NT2/D1 (cell line): ENCODE measurements around the gene STXBP6.

ENCODE experiments used
- DNase-seq: peaks from one replicate; pipeline ENCODE4 v3.0.0-alpha.2; 2011; ENCODE audit warnings: low read depth, low spot score
- H3K27me3 ChIP-seq: 2 replicates; pipeline ENCODE4 v1.6.0; 2011; ENCODE audit warnings: mild to moderate bottlenecking; ENCODE audit not compliant: insufficient read length, insufficient read depth
- H3K36me3 ChIP-seq: 2 replicates; pipeline ENCODE4 v1.6.1; 2011; ENCODE audit warnings: mild to moderate bottlenecking, low read length, mixed read lengths; ENCODE audit not compliant: insufficient read depth, insufficient read length
- H3K4me1 ChIP-seq: 2 replicates; pipeline ENCODE4 v1.5.1; 2011; ENCODE audit not compliant: insufficient read depth, insufficient read length
- H3K4me3 ChIP-seq: 2 replicates; pipeline ENCODE4 v1.5.1; 2011; ENCODE audit warnings: low read depth; ENCODE audit not compliant: insufficient read length
- H3K9ac ChIP-seq: 2 replicates; pipeline ENCODE4 v1.6.0; 2011; ENCODE audit warnings: low read depth; ENCODE audit not compliant: insufficient read length
- H3K9me3 ChIP-seq: 2 replicates; pipeline ENCODE4 v1.5.1; 2011; ENCODE audit warnings: mild to moderate bottlenecking, low read length; ENCODE audit not compliant: insufficient read depth
- SUZ12 ChIP-seq: IDR thresholded peaks from 2 replicates; pipeline ENCODE4 v1.6.1; 2011; ENCODE audit not compliant: insufficient read length, insufficient read depth; ENCODE audit errors: extremely low read depth
- YY1 ChIP-seq: IDR thresholded peaks from 2 replicates; pipeline ENCODE4 v1.6.1; 2011; ENCODE audit not compliant: insufficient read length, insufficient read depth
- ZNF274 ChIP-seq: IDR thresholded peaks from 2 replicates; pipeline ENCODE4 v1.6.1; 2011; ENCODE audit warnings: mild to moderate bottlenecking, low read depth, low read length

The STXBP6 gene

GRCh38 chr14:24831677-24832076 lies 218.3 kb downstream of the STXBP6 start:
- Histone ChIP-seq H3K36me3 (no peaks in the 10 kb centered on the region), H3K4me3 (no peak overlapping the region), H3K9me3 (no peaks in the 10 kb centered on the region), H3K4me1 (no peaks in the 10 kb centered on the region), H3K27me3 (no peaks in the 10 kb centered on the region), H3K9ac (no peak overlapping the region)
- TF ChIP-seq SUZ12 (no peak), ZNF274 (no peak), YY1 (no peak)
- DNase-seq = no peak

- no peak for DNase-seq
- Histone ChIP-seq H3K4me3 (no peak overlapping the region), H3K9me3 (no peaks in the 10 kb centered on the region), H3K36me3 (no peaks in the 10 kb centered on the region), H3K27me3 (no peaks in the 10 kb centered on the region), H3K9ac (no peak overlapping the region), H3K4me1 (no peaks in the 10 kb centered on the region)
- TF ChIP-seq SUZ12 (no peak), YY1 (no peak), ZNF274 (no peak)
These were observed 220.1 kb downstream of the STXBP6 start for GRCh38 chr14:24829862-24830261.

- Histone ChIP-seq H3K36me3 (no peaks in the 10 kb centered on the region), H3K4me1 (no peaks in the 10 kb centered on the region), H3K9ac (no peak overlapping the region), H3K4me3 (no peak overlapping the region), H3K27me3 (no peaks in the 10 kb centered on the region), H3K9me3 (no peaks in the 10 kb centered on the region)
- TF ChIP-seq SUZ12 (no peak), ZNF274 (no peak), YY1 (no peak)
- no peak for DNase-seq
These were observed 221.5 kb downstream of the STXBP6 start for GRCh38 chr14:24828486-24828885.

- H3K27me3 ChIP-seq = no peaks in the 10 kb centered on the region
- no peak for DNase-seq
- no peaks in the 10 kb centered on the region for H3K36me3 ChIP-seq
- no peaks in the 10 kb centered on the region for H3K4me1 ChIP-seq
- H3K4me3 ChIP-seq = no peak overlapping the region
- no peak overlapping the region for H3K9ac ChIP-seq
- TF ChIP-seq SUZ12 (no peak), YY1 (no peak), ZNF274 (no peak)
- no peaks in the 10 kb centered on the region for H3K9me3 ChIP-seq
These were observed 223.6 kb downstream of the STXBP6 start for GRCh38 chr14:24826390-24826789.

- no peaks in the 10 kb centered on the region for H3K36me3 ChIP-seq
- H3K9ac ChIP-seq = no peak overlapping the region
- no peaks in the 10 kb centered on the region for H3K9me3 ChIP-seq
- no peak overlapping the region for H3K4me3 ChIP-seq
- no peak for TF ChIP-seq ZNF274
- TF ChIP-seq YY1 = no peak
- no peak for TF ChIP-seq SUZ12
- DNase-seq = no peak
- no peaks in the 10 kb centered on the region for H3K27me3 ChIP-seq
- H3K4me1 ChIP-seq = no peaks in the 10 kb centered on the region
These were observed 229.3 kb downstream of the STXBP6 start for GRCh38 chr14:24820616-24821015.

GRCh38 chr14:24818823-24819341 lies 231.1 kb downstream of the STXBP6 start:
- Histone ChIP-seq H3K36me3 (no peaks in the 10 kb centered on the region), H3K9me3 (no peaks in the 10 kb centered on the region), H3K4me1 (no peaks in the 10 kb centered on the region), H3K27me3 (no peaks in the 10 kb centered on the region), H3K4me3 (no peak overlapping the region), H3K9ac (no peak overlapping the region)
- DNase-seq = no peak
- TF ChIP-seq ZNF274 (no peak), SUZ12 (no peak), YY1 (no peak)

- H3K4me3 ChIP-seq = no peak overlapping the region
- no peak overlapping the region for H3K9ac ChIP-seq
These were observed 231.7 kb downstream of the STXBP6 start for GRCh38 chr14:24818058-24818822.

More at GRCh38 chr14:24818058-24818822, 231.7 kb downstream of the STXBP6 start:
- DNase-seq = no peak
- Histone ChIP-seq H3K27me3 (no peaks in the 10 kb centered on the region), H3K4me1 (no peaks in the 10 kb centered on the region), H3K36me3 (no peaks in the 10 kb centered on the region), H3K9me3 (no peaks in the 10 kb centered on the region)
- TF ChIP-seq SUZ12 (no peak), ZNF274 (no peak), YY1 (no peak)
